ENCODE data around the gene PLEKHA7.

DNA sequence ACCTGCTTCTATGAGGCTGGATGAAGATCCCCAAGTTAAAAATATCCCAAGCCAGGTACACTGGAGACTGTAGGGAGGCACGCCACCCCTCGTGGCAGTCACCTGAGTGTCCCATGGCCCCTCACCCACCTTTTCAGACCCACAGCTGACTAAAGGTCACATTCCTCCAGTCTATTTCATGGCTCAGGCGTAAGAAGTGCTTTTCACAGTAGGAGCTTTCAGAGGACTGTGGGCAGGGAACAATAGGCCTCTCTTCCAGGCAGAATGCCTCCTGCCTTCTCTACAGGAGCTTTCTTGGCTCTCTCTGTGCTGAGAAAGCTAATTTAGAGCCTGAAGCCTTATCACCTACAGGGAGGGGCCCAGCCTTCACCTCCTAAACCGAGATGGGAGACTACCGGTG, 201.9 kb downstream of the PLEKHA7 start:
- TF ChIP-seq CTCF (IDR thresholded peaks at IDR 0.05; ENCODE audit: low read depth, low read length) (no peak), POLR2A (IDR thresholded peaks at IDR 0.05; ENCODE audit: extremely low read depth, insufficient read length) (no peak), MYC (IDR thresholded peaks at IDR 0.05; ENCODE audit: low read depth, low read length) (no peak)
